HG02610 (cell line): ENCODE data around the gene RAB23.
"Not testable (repeated sequence)": the region's sequence is repeated elsewhere in the genome, so short reads cannot be mapped to it uniquely, and the experiment has no call there.

Experiments used
- ATAC-seq: cut with Tn5 transposase; IDR thresholded peaks from one replicate; pipeline ENCODE4 v1.9.1; 2021; ENCODE audit warnings: mild to moderate bottlenecking, moderate library complexity; ENCODE audit not compliant: unreplicated experiment

The RAB23 gene

GRCh38 chr6:57243526-57243925 is 21.4 kb upstream of the RAB23 start:
- not testable (repeated sequence) for ATAC-seq

GRCh38 chr6:57242505-57242904 is 20.4 kb upstream of the RAB23 start:
- no peak for ATAC-seq

GRCh38 chr6:57226221-57226620 is 4.1 kb upstream of the RAB23 start:
- ATAC-seq: no peak

- ATAC-seq: no peak
Measured at GRCh38 chr6:57224769-57225515, 2.8 kb upstream of the RAB23 start.

- no peak for ATAC-seq
Measured at GRCh38 chr6:57222743-57223077, 603 bp upstream of the RAB23 start.

- peak; percentile 67 for ATAC-seq
Measured at GRCh38 chr6:57221191-57221935, 744 bp downstream of the RAB23 start.

GRCh38 chr6:57220083-57220703 is 1.9 kb downstream of the RAB23 start:
- ATAC-seq: no peak

- no peak for ATAC-seq
Measured at GRCh38 chr6:57217270-57217669, 4.8 kb downstream of the RAB23 start.

- ATAC-seq: no peak
Measured at GRCh38 chr6:57216235-57217101, 5.6 kb downstream of the RAB23 start.

- ATAC-seq: no peak
Measured at GRCh38 chr6:57215260-57215659, 6.8 kb downstream of the RAB23 start.

GRCh38 chr6:57210060-57210459 is 12.0 kb downstream of the RAB23 start:
- ATAC-seq: no peak

GRCh38 chr6:57209030-57209429 is 13.1 kb downstream of the RAB23 start:
- no peak for ATAC-seq

- ATAC-seq: no peak
Measured at GRCh38 chr6:57207872-57208271, 14.2 kb downstream of the RAB23 start.

GRCh38 chr6:57207141-57207540 is 15.0 kb downstream of the RAB23 start:
- no peak for ATAC-seq

GRCh38 chr6:57205550-57206328 is 16.4 kb downstream of the RAB23 start:
- peak; percentile 65 for ATAC-seq

GRCh38 chr6:57201718-57202117 is 20.4 kb downstream of the RAB23 start:
- ATAC-seq: no peak

GRCh38 chr6:57198926-57199636 is 23.0 kb downstream of the RAB23 start:
- no peak for ATAC-seq

GRCh38 chr6:57195457-57195856 is 26.6 kb downstream of the RAB23 start:
- ATAC-seq: no peak

- ATAC-seq: no peak
Measured at GRCh38 chr6:57193177-57193576, 28.9 kb downstream of the RAB23 start.

GRCh38 chr6:57190140-57190539 is 32.0 kb downstream of the RAB23 start:
- ATAC-seq: no peak
